ENCODE measurements around the gene SMYD3.

DNA sequence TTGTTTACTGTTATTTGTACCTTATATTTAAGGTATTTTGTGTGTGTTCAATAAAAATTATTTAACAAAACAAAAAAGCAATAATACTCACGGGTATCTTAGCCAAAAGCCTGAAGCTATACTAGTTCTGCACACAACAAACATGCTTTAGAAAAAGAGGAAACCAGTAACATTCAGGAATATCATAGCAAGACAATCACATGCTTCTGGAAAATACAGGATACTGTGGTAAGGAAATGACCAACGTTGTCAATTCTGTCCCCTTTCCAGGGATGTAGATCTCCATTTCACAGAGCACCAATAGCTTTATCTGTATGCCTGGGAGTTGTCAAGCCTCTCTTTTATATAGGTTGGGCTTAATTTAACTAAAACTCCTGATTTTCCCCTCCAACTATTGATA, 288.4 kb downstream of the SMYD3 start:
- TF ChIP-seq SIN3A (IDR thresholded peaks at IDR 0.05; ENCODE audit: borderline replicate concordance, insufficient read depth, low read depth, low read length), result no peak
- TF ChIP-seq, protein P1, sequence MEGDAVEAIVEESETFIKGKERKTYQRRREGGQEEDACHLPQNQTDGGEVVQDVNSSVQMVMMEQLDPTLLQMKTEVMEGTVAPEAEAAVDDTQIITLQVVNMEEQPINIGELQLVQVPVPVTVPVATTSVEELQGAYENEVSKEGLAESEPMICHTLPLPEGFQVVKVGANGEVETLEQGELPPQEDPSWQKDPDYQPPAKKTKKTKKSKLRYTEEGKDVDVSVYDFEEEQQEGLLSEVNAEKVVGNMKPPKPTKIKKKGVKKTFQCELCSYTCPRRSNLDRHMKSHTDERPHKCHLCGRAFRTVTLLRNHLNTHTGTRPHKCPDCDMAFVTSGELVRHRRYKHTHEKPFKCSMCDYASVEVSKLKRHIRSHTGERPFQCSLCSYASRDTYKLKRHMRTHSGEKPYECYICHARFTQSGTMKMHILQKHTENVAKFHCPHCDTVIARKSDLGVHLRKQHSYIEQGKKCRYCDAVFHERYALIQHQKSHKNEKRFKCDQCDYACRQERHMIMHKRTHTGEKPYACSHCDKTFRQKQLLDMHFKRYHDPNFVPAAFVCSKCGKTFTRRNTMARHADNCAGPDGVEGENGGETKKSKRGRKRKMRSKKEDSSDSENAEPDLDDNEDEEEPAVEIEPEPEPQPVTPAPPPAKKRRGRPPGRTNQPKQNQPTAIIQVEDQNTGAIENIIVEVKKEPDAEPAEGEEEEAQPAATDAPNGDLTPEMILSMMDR (IDR thresholded peaks at IDR 0.05), result no peak

Data from Panc1 (cell line).